PFSK-1 (cell line): ENCODE data around the gene CTH.

Source experiments
- POLR2AphosphoS5 ChIP-seq: IDR thresholded peaks from 2 replicates; pipeline ENCODE4 v1.6.1; 2012; ENCODE audit warnings: low read depth, mild to moderate bottlenecking, control low read depth, low read length, moderate library complexity
- REST ChIP-seq, 2 experiments: IDR thresholded peaks; 2 replicates each; pipeline versions ENCODE4 v1.6.1 to v1.8.0; 2011 to 2012; ENCODE audit warnings: low read depth in 2 of 2, low read length in 2 of 2, control low read depth in 1 of 2, inconsistent platforms in 1 of 2, mild to moderate bottlenecking in 1 of 2, moderate library complexity in 1 of 2; ENCODE audit not compliant: insufficient read depth in 1 of 2
- TAF1 ChIP-seq: IDR thresholded peaks from 2 replicates; pipeline ENCODE4 v1.6.1; 2012; ENCODE audit warnings: low read length, control low read depth, borderline replicate concordance; ENCODE audit not compliant: insufficient read depth

- TF ChIP-seq REST (IDR thresholded peaks at IDR 0.05; ENCODE audit: insufficient read depth in 1 of 2, low read depth in 2 of 2, low read length in 2 of 2) (no peak), POLR2AphosphoS5 (no peak), TAF1 (no peak)
Measured at GRCh38 chr1:70387507-70387906, 23.6 kb upstream of the CTH start.
